Daoy (cell line): ENCODE measurements around the gene GATB. TPM values are rescaled to one million over a fixed set of nuclear protein-coding genes. Genes with fewer than 3 reads are reported as not detected.
A peak's percentile ranks its signal among the peaks of the same experiment; 100 is the strongest.
"Not testable (repeated sequence)": the region's sequence is repeated elsewhere in the genome, so short reads cannot be mapped to it uniquely, and the experiment has no call there.

Experiments used
- DNase-seq: peaks from one replicate; pipeline ENCODE4 v3.0.0-alpha.2; 2015; ENCODE audit warnings: low read depth
- total RNA-seq: library from RNA; depleted of rRNA; stranded (reverse); fragments of >200 nt; shearing (Covaris generic); gene quantifications from 2 replicates; pipeline ENCODE4 v1.2.3, GENCODE V29; 2014

GATB gene
- total RNA-seq, 1 experiment from 2014 or later: 16.4 TPM

DNA sequence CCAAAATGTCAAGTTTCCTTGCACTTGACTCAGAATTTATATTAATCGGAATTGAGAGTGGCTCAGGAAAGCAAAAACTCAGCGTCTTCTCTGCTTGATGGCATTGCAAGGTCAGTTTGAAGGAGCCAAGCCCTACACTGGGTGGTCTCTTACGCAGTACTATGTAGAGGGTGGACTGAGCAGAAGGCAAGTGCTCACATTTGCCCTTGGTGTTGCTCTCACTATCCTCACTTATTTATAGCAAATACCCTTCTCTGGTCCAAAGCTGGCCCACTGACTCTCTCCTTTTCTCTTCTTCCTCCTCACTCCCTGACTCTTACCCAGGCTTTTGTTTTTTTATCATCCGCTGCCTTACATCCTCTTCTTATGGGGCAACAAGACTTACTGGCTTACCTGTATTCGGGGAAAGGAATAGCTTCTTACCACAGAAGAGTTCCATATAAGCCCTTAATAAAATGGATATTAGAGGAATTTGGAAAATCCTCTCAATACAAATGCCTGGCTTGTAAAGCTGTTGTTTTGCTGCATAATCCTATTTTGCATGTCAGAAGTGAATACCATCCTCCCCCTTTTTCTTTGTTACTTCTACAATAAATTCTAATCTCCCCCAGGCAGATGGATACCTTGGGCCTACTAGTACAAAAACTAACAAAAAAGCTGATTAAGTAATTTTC lies 24.8 kb upstream of the GATB start:
- no peak for DNase-seq

GRCh38 chr4:151784706-151785105 lies 23.9 kb upstream of the GATB start:
- DNase-seq: no peak

GRCh38 chr4:151783867-151784266 lies 23.1 kb upstream of the GATB start:
- DNase-seq: no peak

- no peak for DNase-seq
Measured at GRCh38 chr4:151782296-151782695, 21.5 kb upstream of the GATB start.

GRCh38 chr4:151781026-151781425 lies 20.2 kb upstream of the GATB start:
- DNase-seq: no peak

DNA sequence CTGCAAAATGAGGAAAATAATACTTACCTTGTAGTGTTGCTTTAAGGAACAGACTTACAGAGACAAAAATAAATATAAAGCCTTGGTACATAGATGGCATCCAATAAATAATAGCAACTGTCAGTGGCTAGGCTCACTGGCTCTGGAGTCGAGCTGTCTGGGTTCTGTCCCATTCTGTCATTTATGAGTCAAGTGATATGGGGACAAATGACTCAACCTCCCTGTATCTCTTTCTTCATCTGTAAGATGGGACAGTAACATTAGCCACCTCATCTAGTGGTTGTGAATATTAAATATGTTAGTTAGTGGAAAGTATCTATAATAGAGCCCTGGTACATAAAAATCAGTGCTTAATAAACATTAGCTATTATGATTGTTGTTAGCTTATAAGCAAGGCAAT lies 16.7 kb upstream of the GATB start:
- no peak for DNase-seq

DNA sequence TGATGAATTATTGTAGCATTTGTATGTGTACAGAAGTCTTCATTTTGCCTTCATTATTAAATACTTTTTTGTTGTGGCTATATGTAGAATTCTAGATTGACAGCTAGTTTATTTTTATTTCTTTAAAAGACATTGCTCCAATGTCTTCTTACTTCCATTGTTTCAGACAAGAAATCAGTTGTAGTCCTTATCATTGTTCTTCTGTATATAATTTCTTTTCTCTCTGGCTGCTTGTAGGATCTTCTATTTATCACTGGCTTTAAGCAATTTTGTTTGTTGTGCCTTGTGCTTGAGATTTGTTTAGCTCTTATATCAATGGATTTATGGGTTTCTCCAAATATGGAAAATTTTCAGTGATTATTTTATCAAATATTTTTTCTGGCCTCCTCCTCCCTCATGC lies 13.5 kb upstream of the GATB start:
- no peak for DNase-seq

DNA sequence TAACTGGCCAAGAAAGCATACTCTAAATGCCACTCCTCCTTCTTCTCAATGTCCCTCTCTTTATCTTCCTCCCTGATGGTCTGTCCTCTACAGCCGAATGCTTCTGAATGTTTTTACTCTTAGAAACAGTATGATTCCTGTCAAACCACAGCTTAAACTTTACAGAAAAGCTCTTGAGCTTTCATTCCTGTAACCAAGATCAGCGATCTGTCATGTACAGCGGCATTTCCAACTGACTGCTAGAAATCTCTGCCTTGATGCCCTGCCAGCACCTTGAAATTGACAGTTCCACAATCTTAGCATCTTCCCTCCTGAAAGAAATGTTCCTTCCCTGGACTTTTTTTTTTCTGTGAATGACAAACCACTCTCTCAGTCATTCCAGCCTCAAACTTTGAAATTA lies 11.5 kb upstream of the GATB start:
- no peak for DNase-seq

DNA sequence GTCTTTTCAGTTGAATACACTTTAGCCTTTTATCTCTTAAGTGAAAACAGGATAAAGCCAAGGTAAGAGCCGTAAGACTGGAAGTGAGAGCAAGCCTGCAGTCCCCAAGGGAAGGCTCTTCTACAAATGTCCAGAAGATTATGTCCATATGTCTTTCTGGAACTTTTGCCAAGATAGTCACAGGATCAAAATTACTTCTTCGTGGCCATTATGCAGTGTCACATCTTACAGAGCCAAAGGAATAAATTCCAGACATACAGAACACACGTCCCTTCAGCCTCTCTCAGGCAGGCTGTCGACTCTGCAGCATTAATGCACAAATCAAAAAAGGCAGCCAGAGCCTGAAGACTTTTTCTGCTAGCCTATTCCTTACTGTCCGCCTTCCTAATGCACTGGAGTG lies 10.9 kb upstream of the GATB start:
- DNase-seq: no peak

DNA sequence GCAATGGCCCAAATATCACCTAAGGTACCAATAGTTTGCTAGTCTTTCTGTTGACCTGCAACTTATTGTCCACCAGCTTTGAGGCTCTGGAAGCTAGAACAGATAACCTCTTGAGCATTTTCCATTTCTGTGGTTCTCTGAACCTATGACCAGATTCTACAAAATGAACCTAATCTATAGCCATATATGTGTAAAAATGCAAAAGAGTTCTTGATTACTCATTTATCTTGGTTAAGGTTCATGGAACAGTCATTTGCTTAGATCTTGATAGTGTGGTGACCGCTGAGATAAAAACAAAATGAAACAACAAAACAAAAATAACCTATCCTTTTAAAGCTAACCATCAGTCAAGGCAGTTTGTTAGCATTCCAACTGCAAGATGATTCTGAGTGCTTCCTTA lies 9.3 kb upstream of the GATB start:
- DNase-seq: no peak

DNA sequence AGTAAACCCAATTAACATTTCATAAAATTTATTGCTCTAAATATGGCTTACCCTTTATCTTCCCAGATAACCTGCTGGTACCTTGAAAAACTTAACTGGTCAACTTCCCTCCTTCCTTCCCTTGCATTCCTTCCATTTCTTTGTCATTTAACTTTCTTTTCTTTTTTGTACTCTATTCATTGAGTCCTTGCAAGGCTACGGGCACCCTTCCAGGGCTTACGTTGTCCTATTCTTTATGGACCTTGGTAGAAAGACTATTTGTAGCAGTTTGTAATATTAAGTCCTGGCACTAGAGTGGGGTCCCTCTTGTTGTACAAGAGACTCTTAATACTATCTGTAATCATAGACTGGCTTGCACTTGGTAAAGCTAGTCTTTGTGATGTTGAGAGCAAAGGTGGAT lies 8.0 kb upstream of the GATB start:
- no peak for DNase-seq

- DNase-seq: no peak
Measured at GRCh38 chr4:151766691-151767090, 5.9 kb upstream of the GATB start.

DNA sequence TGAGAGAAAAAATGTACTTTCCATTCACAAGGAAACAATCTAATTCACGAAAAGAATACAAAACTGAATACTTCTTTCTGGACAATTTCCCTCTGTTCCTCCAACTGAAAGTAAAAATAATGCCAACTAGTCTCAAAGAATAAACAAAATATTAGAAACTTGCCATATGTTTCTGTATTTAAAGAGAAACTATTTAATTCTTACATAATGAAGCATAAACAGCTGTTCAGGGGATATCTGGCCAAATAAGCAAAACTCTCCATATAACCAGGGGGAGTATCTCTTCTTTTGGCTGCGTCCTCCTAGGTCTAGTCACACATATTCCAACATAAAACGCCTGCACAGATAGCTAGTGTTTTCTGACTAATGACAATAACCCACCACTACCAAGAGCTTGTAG lies 805 bp downstream of the GATB start:
- DNase-seq: no peak

GRCh38 chr4:151753056-151753455 lies 7.8 kb downstream of the GATB start:
- DNase-seq: peak; percentile 17

DNA sequence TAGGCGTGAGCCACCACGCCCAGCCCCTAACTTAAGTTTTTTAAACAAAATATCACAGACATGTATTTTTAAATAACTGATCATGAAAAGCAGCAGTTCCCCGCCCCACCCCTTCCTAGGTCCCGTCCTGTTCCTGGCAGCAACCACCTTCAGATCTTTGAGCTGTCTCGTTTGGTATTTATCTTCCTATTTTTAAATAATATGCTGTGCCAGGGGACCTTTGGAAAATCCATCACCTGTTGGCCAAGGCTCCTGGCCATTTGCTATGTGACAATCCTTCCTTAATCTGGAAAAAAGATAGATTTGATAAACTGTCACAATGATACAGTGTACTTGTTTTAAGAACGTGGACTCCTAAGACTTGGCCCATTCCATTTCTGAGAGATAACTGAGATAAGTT lies 10.7 kb downstream of the GATB start:
- DNase-seq: no peak

DNA sequence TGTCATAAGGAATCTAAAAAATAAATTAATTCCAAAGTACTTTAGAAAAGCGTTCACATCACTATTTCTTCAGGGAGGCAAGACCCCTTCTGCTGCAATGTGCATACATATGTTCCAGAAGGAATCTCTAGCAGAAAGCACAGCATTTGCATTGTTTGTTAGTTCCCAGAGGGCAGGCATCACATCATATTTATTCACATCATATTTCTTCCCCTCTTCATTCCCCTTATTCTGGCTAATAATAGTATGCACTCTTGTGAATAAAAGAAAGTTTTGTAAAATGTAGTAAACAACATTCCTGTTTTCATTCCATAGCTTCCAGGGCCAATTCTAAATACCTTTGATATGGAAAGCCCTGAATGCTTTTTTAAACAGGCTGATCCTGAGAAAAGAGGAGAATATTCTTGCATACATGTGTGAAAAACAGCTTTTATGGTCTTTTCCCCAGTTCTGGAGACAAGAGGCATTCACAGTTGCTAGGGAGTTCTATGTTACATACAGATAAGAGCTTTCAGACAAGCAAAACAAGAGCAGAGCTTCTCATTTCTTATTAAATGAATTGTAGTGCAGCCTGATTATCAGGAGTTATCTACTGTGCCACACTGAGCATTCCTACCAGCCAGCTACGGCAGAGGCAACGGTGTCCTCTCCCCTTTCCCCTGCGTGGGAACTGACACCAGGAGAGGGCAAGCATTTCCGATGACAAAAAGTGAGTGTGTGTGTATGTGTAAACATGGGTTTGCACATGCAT lies 15.2 kb downstream of the GATB start:
- no peak for DNase-seq

DNA sequence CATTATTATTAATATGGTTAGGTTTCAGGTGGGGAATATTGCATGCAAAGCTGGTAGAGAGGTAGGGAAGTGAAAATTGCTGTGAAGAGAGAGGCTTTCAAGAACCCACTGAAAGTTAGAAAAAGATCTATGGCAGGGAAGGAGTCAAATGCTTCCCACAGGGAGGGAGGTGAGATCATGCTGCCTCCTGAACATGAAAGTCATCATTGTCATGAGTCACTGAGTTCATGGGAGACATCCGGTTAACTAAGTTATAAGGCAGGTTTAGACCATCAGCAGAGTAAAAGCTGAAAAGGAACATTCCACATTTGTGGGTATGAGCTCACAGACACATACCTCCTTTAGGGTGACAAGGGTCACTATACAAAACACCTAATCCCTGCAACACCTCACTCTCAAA lies 16.2 kb downstream of the GATB start:
- peak; percentile 88 for DNase-seq

- no peak for DNase-seq
Measured at GRCh38 chr4:151743894-151744293, 16.9 kb downstream of the GATB start.

DNA sequence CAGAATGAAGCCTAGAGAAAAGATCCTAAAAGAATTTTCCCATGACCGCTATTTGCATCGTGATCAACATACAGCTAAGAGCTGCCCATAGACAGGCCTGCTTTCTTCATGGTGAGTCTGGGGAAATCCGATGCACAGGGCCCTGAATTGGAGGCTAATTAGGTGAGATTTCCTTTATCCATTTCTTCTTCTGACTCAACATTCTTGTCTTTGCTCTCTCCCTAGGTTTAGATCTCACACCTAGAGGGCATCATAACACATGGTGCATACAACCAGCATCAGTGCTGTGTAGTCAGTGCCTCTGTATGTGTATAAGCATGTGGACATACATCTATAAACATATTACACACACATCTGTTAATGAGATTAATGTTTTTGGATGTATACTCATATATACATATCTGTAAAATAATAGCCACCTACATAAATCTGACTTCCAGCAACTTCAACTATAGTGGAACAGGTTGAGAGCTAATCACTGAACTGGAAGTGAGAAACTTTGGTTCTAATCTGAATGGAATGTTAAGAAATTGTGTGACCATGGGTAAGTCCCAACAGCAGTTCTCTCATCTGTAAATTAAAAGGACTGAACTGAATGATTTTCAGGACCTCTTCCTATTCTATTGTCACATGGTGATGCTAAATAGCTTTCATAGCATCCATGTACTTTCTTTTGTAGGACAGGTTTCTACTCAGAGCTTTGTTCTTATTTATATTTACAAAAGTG lies 17.5 kb downstream of the GATB start:
- no peak for DNase-seq

GRCh38 chr4:151738720-151739517 lies 21.9 kb downstream of the GATB start:
- DNase-seq: no peak

DNA sequence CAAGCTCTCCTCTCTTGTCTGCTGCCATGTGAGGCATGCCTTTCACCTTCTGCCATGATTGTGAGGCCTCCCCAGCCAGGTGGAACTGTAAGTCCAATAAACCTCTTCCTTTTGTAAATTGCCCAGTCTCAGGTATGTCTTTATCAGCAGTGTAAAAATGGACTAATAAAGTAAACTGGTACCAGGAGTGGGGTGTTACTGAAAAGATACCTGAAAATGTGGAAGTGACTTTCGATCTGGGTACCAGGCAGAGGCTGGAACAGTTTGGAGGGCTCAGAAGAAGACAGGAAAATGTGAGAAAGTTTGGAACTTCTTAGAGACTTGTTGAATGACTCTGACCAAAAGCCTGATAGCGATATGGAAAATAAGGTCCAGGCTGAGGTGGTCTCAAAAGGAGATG lies 24.0 kb downstream of the GATB start:
- not testable (repeated sequence) for DNase-seq

GRCh38 chr4:151736361-151736760 lies 24.4 kb downstream of the GATB start:
- no peak for DNase-seq
